SK-N-SH treated with all-trans-retinoic acid at 6 μM for 48 hours (cell line): ENCODE data around the gene ANO9.

Source experiments
- TOX ChIP-seq: fragments of 250-450 bp; sonication (Bioruptor Pico); IDR thresholded peaks from 2 replicates; pipeline ENCODE4 v1.8.0; 2021; ENCODE audit warnings: mild to moderate bottlenecking, moderate library complexity, borderline replicate concordance
- ZFP3 ChIP-seq: fragments of 250-450 bp; sonication (Bioruptor Pico); IDR thresholded peaks from 2 replicates; pipeline ENCODE4 v1.5.0; 2020; ENCODE audit warnings: mild to moderate bottlenecking, moderate library complexity
- ZNF70 ChIP-seq: fragments of 450-650 bp; formaldehyde crosslinking; IDR thresholded peaks from 2 replicates; pipeline ENCODE4 v1.5.0; 2020; ENCODE audit warnings: mild to moderate bottlenecking, moderate library complexity
- TF ChIP-seq, protein P1 (sequence below): fragments of 250-450 bp; sonication (Bioruptor Pico); IDR thresholded peaks from 2 replicates; pipeline ENCODE4 v1.5.0; 2020; ENCODE audit warnings: mild to moderate bottlenecking, moderate library complexity

DNA sequence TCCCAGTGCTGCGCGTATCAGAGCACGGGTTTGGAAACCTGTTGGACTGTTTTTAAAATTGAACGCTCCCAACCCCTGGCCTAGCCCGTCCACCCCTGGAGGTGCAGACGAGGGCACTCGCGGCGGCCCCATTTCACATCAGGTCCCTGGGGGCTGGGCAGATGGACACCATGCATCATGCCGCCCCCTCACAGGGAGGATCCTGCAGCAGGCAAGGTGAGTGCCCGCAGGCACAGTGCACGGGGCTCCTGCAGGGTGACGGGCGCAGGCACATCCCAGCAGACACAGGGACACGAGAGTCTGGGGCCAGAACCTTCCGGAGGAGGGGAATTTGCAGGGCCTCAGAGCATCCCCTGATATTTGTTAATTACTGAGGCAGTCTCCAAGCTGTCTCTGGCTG, 7.3 kb downstream of the ANO9 start:
- TF ChIP-seq ZFP3 (CRISPR knock-in tag) (no peak), TOX (no peak), ZNF70 (CRISPR knock-in tag) (no peak)
- TF ChIP-seq, protein P1, sequence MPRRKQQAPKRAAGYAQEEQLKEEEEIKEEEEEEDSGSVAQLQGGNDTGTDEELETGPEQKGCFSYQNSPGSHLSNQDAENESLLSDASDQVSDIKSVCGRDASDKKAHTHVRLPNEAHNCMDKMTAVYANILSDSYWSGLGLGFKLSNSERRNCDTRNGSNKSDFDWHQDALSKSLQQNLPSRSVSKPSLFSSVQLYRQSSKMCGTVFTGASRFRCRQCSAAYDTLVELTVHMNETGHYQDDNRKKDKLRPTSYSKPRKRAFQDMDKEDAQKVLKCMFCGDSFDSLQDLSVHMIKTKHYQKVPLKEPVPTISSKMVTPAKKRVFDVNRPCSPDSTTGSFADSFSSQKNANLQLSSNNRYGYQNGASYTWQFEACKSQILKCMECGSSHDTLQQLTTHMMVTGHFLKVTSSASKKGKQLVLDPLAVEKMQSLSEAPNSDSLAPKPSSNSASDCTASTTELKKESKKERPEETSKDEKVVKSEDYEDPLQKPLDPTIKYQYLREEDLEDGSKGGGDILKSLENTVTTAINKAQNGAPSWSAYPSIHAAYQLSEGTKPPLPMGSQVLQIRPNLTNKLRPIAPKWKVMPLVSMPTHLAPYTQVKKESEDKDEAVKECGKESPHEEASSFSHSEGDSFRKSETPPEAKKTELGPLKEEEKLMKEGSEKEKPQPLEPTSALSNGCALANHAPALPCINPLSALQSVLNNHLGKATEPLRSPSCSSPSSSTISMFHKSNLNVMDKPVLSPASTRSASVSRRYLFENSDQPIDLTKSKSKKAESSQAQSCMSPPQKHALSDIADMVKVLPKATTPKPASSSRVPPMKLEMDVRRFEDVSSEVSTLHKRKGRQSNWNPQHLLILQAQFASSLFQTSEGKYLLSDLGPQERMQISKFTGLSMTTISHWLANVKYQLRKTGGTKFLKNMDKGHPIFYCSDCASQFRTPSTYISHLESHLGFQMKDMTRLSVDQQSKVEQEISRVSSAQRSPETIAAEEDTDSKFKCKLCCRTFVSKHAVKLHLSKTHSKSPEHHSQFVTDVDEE (CRISPR knock-in tag) = no peak
